NT2/D1 (cell line): Measurements from ENCODE around the gene INO80C.

ENCODE experiments used
- SUZ12 ChIP-seq: IDR thresholded peaks from 2 replicates; pipeline ENCODE4 v1.6.1; 2011; ENCODE audit not compliant: insufficient read length, insufficient read depth; ENCODE audit errors: extremely low read depth
- YY1 ChIP-seq: IDR thresholded peaks from 2 replicates; pipeline ENCODE4 v1.6.1; 2011; ENCODE audit not compliant: insufficient read length, insufficient read depth
- ZNF274 ChIP-seq: IDR thresholded peaks from 2 replicates; pipeline ENCODE4 v1.6.1; 2011; ENCODE audit warnings: mild to moderate bottlenecking, low read depth, low read length

- TF ChIP-seq SUZ12 (no peak), ZNF274 (no peak), YY1 (no peak)
Measured at GRCh38 chr18:35506024-35506712, 8.4 kb upstream of the INO80C start.
